Measurements from ENCODE around the gene LTF.
"Not testable (repeated sequence)": the region's sequence is repeated elsewhere in the genome, so short reads cannot be mapped to it uniquely, and the experiment has no call there.

The LTF gene

GRCh38 chr3:46447228-46447985 is 17.3 kb downstream of the LTF start:
- TF ChIP-seq FOXP2 (optimal IDR thresholded peaks at IDR 0.05; ENCODE audit: control extremely low read depth, extremely low read length, insufficient read depth) = no peak
- no peak for TF ChIP-seq EZH2 (IDR thresholded peaks at IDR 0.05)
- TF ChIP-seq POLR2AphosphoS5 (IDR thresholded peaks at IDR 0.05; ENCODE audit: borderline replicate concordance, low read depth, low read length) = no peak

GRCh38 chr3:46442576-46443530 is 21.9 kb downstream of the LTF start:
- Histone ChIP-seq H3K4me3 (no peak overlapping the region), H3K27ac (no peak overlapping the region), H3K36me3 (ENCODE audit: insufficient read depth, low read length) (no peaks in the 10 kb centered on the region), H3K9me3 (ENCODE audit: low read depth, low read length) (no peaks in the 10 kb centered on the region), H3K9ac (ENCODE audit: insufficient read length) (no peak overlapping the region)
- TF ChIP-seq FOXP2 (optimal IDR thresholded peaks at IDR 0.05; ENCODE audit: control extremely low read depth, extremely low read length, insufficient read depth) (no peak), POLR2AphosphoS5 (IDR thresholded peaks at IDR 0.05; ENCODE audit: borderline replicate concordance, low read depth, low read length) (no peak), EZH2 (IDR thresholded peaks at IDR 0.05) (no peak)
- peak; percentile 28 for DNase-seq (ENCODE audit: low read depth, low spot score)

More at GRCh38 chr3:46447228-46447985, 17.3 kb downstream of the LTF start:
- no peaks in the 10 kb centered on the region for H3K36me3 ChIP-seq (ENCODE audit: insufficient read depth, low read length)
- no peak for DNase-seq (ENCODE audit: low read depth, low spot score)
- no peak overlapping the region for H3K27ac ChIP-seq
- H3K4me3 ChIP-seq = no peak overlapping the region
- no peak overlapping the region for H3K9ac ChIP-seq (ENCODE audit: insufficient read length)
- no peaks in the 10 kb centered on the region for H3K9me3 ChIP-seq (ENCODE audit: low read depth, low read length)

DNA sequence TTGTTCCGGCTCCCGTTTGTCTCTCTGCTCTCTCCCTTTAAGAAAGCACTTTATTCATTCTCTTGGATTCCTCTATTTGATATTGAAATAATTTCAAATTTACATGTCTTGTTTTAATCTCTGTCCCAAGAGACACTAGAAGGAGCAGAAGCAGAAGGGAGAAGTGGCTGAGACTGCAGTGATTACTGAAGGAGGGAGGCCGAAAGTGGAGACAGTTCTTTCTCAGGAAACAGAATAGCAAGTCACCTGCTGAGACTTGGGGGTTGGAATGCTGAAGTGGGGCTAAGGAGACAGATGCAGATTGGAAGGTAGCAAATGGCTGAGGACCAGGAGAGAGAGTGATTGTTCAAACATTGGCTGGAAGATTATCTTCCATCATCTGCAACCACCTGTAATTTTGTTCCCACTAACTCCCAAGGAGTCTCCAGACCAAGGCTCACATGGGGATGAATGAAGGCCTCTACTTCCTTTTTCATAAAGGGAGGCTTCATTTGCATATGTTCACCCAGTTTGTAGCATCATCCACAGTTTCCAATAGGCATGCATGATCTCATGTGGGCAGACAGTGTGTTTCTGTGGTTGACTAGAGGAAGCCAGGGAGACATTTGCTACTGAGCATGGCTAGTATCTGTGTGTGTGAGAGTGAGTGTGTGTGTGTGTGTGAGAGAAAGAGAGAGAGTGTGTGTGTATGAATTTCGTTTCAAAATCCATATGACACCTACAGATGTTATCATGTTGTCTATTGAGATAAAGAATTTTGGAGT is 24.0 kb downstream of the LTF start:
- no peak for DNase-seq (ENCODE audit: low read depth, low spot score)
- no peak overlapping the region for H3K27ac ChIP-seq
- no peak for TF ChIP-seq FOXP2 (optimal IDR thresholded peaks at IDR 0.05; ENCODE audit: control extremely low read depth, extremely low read length, insufficient read depth)
- no peak for TF ChIP-seq EZH2 (IDR thresholded peaks at IDR 0.05)
- no peak for TF ChIP-seq POLR2AphosphoS5 (IDR thresholded peaks at IDR 0.05; ENCODE audit: borderline replicate concordance, low read depth, low read length)
- no peaks in the 10 kb centered on the region for H3K36me3 ChIP-seq (ENCODE audit: insufficient read depth, low read length)
- H3K4me3 ChIP-seq = no peak overlapping the region
- no peaks in the 10 kb centered on the region for H3K9me3 ChIP-seq (ENCODE audit: low read depth, low read length)
- H3K9ac ChIP-seq (ENCODE audit: insufficient read length) = no peak overlapping the region

DNA sequence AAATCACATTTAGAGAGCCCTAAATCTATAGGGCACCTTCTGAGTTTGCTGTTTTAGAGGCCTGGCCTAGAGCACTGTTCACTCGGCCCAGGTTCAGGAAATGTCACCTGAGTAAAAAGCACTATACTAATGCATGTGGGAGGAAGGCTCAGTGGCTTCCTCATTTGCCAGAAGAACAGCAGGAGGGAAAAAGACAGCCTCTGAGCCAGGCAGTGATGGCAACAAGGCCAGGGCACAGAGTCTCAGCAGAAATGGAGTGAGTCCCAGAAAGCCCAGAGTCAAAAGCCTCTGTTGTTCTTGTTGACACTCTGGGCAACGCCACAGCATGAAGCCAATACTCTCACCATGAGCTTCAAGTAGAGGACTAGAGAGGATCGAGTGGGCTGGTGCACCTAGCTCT is 25.9 kb downstream of the LTF start:
- no peak for DNase-seq (ENCODE audit: low read depth, low spot score)
- Histone ChIP-seq H3K9ac (ENCODE audit: insufficient read length) (no peak overlapping the region), H3K4me3 (no peak overlapping the region), H3K9me3 (ENCODE audit: low read depth, low read length) (no peaks in the 10 kb centered on the region), H3K36me3 (ENCODE audit: insufficient read depth, low read length) (no peaks in the 10 kb centered on the region), H3K27ac (no peak overlapping the region)
- no peak for TF ChIP-seq FOXP2 (optimal IDR thresholded peaks at IDR 0.05; ENCODE audit: control extremely low read depth, extremely low read length, insufficient read depth)
- TF ChIP-seq EZH2 (IDR thresholded peaks at IDR 0.05) = no peak
- no peak for TF ChIP-seq POLR2AphosphoS5 (IDR thresholded peaks at IDR 0.05; ENCODE audit: borderline replicate concordance, low read depth, low read length)

DNA sequence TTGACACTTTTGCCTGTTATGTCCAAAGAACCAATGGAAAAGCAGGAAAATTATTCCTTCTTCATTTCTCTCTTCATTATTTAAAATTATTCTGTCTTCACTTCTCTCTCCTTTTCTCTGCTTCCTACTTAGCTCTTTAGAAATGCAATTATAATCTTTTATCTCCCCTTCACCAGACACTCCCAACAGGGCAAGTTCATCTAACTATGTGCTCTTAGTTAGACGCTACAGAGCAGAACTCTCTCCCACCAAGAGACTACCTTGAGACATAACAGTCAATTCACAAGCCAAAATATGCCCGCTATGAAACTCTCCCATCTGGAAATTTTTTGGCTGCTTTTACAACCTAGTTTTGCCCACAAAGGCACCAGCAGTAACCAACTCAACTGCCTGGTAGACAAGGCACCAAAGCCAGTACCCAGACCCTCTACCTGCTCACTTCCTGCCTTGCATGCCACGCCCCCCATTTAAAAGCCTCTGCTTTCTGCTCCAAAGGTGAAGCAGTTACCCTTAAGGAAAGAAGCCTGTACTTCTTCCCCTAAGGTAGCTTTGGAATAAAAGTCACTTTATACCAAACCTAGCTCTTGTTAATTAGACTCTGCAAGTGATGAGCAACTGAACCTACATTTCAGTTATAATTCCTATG is 29.5 kb downstream of the LTF start:
- DNase-seq (ENCODE audit: low read depth, low spot score) = no peak
- Histone ChIP-seq H3K9ac (ENCODE audit: insufficient read length) (no peak overlapping the region), H3K27ac (no peak overlapping the region), H3K36me3 (ENCODE audit: insufficient read depth, low read length) (no peaks in the 10 kb centered on the region), H3K4me3 (no peak overlapping the region), H3K9me3 (ENCODE audit: low read depth, low read length) (no peaks in the 10 kb centered on the region)
- TF ChIP-seq EZH2 (IDR thresholded peaks at IDR 0.05) = no peak
- no peak for TF ChIP-seq FOXP2 (optimal IDR thresholded peaks at IDR 0.05; ENCODE audit: control extremely low read depth, extremely low read length, insufficient read depth)
- no peak for TF ChIP-seq POLR2AphosphoS5 (IDR thresholded peaks at IDR 0.05; ENCODE audit: borderline replicate concordance, low read depth, low read length)

GRCh38 chr3:46433841-46434240 is 30.9 kb downstream of the LTF start:
- TF ChIP-seq FOXP2 (optimal IDR thresholded peaks at IDR 0.05; ENCODE audit: control extremely low read depth, extremely low read length, insufficient read depth) (no peak), POLR2AphosphoS5 (IDR thresholded peaks at IDR 0.05; ENCODE audit: borderline replicate concordance, low read depth, low read length) (no peak), EZH2 (IDR thresholded peaks at IDR 0.05) (no peak)
- H3K9me3 ChIP-seq (ENCODE audit: low read depth, low read length) = no peaks in the 10 kb centered on the region
- H3K4me3 ChIP-seq = no peak overlapping the region
- no peak overlapping the region for H3K27ac ChIP-seq
- DNase-seq (ENCODE audit: low read depth, low spot score) = no peak
- no peak overlapping the region for H3K9ac ChIP-seq (ENCODE audit: insufficient read length)
- no peaks in the 10 kb centered on the region for H3K36me3 ChIP-seq (ENCODE audit: insufficient read depth, low read length)

- H3K36me3 ChIP-seq (ENCODE audit: insufficient read depth, low read length); H3K4me3 ChIP-seq; H3K9ac ChIP-seq (ENCODE audit: insufficient read length); H3K27ac ChIP-seq; DNase-seq (ENCODE audit: low read depth, low spot score); H3K9me3 ChIP-seq (ENCODE audit: low read depth, low read length): not testable (repeated sequence)
Measured at GRCh38 chr3:46433118-46433517, 31.6 kb downstream of the LTF start.

DNA sequence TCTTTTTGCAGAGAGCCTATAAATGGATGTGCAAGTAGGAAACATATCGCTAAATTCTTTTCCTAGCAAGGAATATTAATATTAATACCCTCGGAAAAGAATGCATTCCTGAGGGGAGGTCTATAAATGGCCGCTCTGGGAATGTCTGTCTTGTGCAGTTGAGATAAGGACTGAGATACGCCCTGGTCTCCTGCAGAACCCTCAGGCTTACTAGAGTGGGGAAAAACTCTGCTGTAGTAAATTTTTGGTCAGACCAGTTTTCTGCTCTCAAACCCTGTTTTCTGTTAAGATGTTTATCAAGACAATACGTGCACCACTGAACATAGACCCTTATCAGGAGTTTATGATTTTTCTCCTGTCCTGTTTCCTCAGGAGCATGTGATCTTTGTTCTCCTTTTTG is 32.8 kb downstream of the LTF start:
- not testable (repeated sequence) for H3K36me3 ChIP-seq (ENCODE audit: insufficient read depth, low read length); H3K27ac ChIP-seq; H3K9ac ChIP-seq (ENCODE audit: insufficient read length); H3K4me3 ChIP-seq; DNase-seq (ENCODE audit: low read depth, low spot score); H3K9me3 ChIP-seq (ENCODE audit: low read depth, low read length)

DNA sequence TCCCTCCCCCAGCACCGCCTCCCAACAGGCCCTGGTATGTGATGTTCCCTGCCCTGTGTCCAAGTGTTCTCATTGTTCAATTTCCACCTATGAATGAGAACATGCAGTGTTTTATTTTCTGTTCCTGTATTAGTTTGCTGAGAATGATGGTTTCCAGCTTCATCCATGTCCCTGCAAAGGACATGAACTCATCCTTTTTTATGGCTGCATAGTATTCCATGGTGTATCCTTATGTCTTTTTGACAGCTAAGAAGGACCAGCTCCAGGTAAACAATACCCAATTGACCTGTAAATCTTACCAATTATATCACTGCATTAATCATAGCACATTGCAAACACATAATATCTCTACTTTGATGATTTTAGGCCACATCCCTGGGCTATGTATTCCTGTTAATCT is 33.8 kb downstream of the LTF start:
- DNase-seq (ENCODE audit: low read depth, low spot score); H3K36me3 ChIP-seq (ENCODE audit: insufficient read depth, low read length); H3K4me3 ChIP-seq; H3K9me3 ChIP-seq (ENCODE audit: low read depth, low read length); H3K9ac ChIP-seq (ENCODE audit: insufficient read length); H3K27ac ChIP-seq: not testable (repeated sequence)

All from SK-N-MC (cell line).